ENCODE results near the gene SH3RF3. TPM values are rescaled to one million over a fixed set of nuclear protein-coding genes. Genes with fewer than 3 reads are reported as not detected.

SH3RF3 gene
- total RNA-seq, 4 donors from 2014 or later, result 2.8 to 5.7 (median 3.0) TPM

- TF ChIP-seq, protein P1, sequence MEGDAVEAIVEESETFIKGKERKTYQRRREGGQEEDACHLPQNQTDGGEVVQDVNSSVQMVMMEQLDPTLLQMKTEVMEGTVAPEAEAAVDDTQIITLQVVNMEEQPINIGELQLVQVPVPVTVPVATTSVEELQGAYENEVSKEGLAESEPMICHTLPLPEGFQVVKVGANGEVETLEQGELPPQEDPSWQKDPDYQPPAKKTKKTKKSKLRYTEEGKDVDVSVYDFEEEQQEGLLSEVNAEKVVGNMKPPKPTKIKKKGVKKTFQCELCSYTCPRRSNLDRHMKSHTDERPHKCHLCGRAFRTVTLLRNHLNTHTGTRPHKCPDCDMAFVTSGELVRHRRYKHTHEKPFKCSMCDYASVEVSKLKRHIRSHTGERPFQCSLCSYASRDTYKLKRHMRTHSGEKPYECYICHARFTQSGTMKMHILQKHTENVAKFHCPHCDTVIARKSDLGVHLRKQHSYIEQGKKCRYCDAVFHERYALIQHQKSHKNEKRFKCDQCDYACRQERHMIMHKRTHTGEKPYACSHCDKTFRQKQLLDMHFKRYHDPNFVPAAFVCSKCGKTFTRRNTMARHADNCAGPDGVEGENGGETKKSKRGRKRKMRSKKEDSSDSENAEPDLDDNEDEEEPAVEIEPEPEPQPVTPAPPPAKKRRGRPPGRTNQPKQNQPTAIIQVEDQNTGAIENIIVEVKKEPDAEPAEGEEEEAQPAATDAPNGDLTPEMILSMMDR (IDR thresholded peaks at IDR 0.05 in 4 of 5, conservative IDR thresholded peaks at IDR 0.05 in 1 of 5), result no peak
- TF ChIP-seq POLR2A (IDR thresholded peaks at IDR 0.05), result no peak
- Histone ChIP-seq H3K27me3 (no peaks in the 10 kb centered on the region), H3K9me3 (no peaks in the 10 kb centered on the region), H3K4me1 (no peaks in the 10 kb centered on the region), H3K36me3 (no peaks in the 10 kb centered on the region), H3K27ac (no peak overlapping the region), H3K4me3 (no peak overlapping the region)
- DNase-seq (no peak), ATAC-seq (no peak)
- in situ Hi-C loops (cut with MboI; ENCODE audit: low sequenced_read_pairs in 4 of 4), result no loop called here
- intact Hi-C loops (cut with DNase I; ENCODE audit: low total_unique reads), result no loop called here
Measured at GRCh38 chr2:109341355-109342255, 212.6 kb downstream of the SH3RF3 start.

DNA sequence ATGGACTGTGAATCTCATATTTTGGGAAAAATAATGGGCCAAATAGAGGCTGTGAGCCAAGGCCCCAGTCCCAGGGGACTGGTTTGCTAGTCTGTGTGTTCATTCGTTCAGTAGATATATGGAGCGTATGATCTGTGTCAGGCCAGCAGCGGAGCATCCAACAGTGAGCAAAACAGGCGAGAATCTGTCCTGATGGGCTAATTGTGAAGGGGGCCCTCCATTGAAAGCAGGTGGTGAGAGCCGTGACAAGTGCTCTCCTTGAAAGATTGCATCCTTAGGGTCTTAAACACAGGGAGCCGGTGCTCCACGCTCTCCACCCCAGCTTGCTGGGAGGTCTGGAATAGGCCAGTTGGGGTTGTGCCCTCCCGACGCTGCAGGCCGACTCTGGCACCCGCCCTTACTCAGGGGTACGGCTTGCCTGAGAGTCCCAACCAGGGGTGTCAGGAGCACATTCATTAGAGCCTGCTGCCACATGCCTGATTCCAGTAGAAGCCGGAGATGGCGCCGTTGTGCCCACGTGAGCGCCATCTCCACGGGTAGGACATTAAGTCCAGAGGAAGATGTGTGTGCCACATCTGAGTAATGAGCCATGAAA is 213.3 kb downstream of the SH3RF3 start:
- Histone ChIP-seq H3K9me3 (no peaks in the 10 kb centered on the region), H3K36me3 (no peaks in the 10 kb centered on the region), H3K27me3 (no peaks in the 10 kb centered on the region), H3K4me3 (no peak overlapping the region), H3K4me1 (no peaks in the 10 kb centered on the region), H3K27ac (no peak overlapping the region)
- no peak for TF ChIP-seq POLR2A (IDR thresholded peaks at IDR 0.05)
- TF ChIP-seq, protein P1 (IDR thresholded peaks at IDR 0.05 in 4 of 5, conservative IDR thresholded peaks at IDR 0.05 in 1 of 5), result no peak
- intact Hi-C loops (cut with DNase I; ENCODE audit: low total_unique reads) (no loop called here), in situ Hi-C loops (cut with MboI; ENCODE audit: low sequenced_read_pairs in 4 of 4) (no loop called here)
- DNase-seq, result no peak
- no peak for ATAC-seq

- intact Hi-C loops (cut with DNase I; ENCODE audit: low total_unique reads) (no loop called here), in situ Hi-C loops (cut with MboI; ENCODE audit: low sequenced_read_pairs in 4 of 4) (no loop called here)
- no peaks in the 10 kb centered on the region for H3K9me3 ChIP-seq
- H3K4me1 ChIP-seq, result no peaks in the 10 kb centered on the region
- no peaks in the 10 kb centered on the region for H3K36me3 ChIP-seq
- DNase-seq (no peak), ATAC-seq (no peak)
- TF ChIP-seq, protein P1 (IDR thresholded peaks at IDR 0.05 in 4 of 5, conservative IDR thresholded peaks at IDR 0.05 in 1 of 5), result no peak
- no peak for TF ChIP-seq POLR2A (IDR thresholded peaks at IDR 0.05)
- no peak overlapping the region for H3K4me3 ChIP-seq
- H3K27me3 ChIP-seq, result no peaks in the 10 kb centered on the region
- no peak overlapping the region for H3K27ac ChIP-seq
Measured at GRCh38 chr2:109342930-109343329, 213.9 kb downstream of the SH3RF3 start.

GRCh38 chr2:109343460-109343859 is 214.5 kb downstream of the SH3RF3 start:
- DNase-seq (no peak), ATAC-seq (no peak)
- Histone ChIP-seq H3K27me3 (no peaks in the 10 kb centered on the region), H3K36me3 (no peaks in the 10 kb centered on the region), H3K9me3 (no peaks in the 10 kb centered on the region), H3K4me3 (no peak overlapping the region), H3K4me1 (peaks cover 0 to under 1% of the 10 kb centered on the region in 2 donors), H3K27ac (no peak overlapping the region)
- in situ Hi-C loops (cut with MboI; ENCODE audit: low sequenced_read_pairs in 4 of 4), result no loop called here
- TF ChIP-seq, protein P1 (IDR thresholded peaks at IDR 0.05 in 4 of 5, conservative IDR thresholded peaks at IDR 0.05 in 1 of 5), result no peak
- no peak for TF ChIP-seq POLR2A (IDR thresholded peaks at IDR 0.05)
- intact Hi-C loops (cut with DNase I; ENCODE audit: low total_unique reads), result no loop called here
